Measurements from ENCODE around the gene LMTK2.

- no peak for TF ChIP-seq CTCF (IDR thresholded peaks at IDR 0.05 in 2 of 3, conservative IDR thresholded peaks at IDR 0.05 in 1 of 3; ENCODE audit: borderline replicate concordance in 1 of 3, insufficient read depth in 1 of 3, low read depth in 2 of 3, low read length in 2 of 3)
- TF ChIP-seq POLR2AphosphoS5 (IDR thresholded peaks at IDR 0.05; ENCODE audit: low read depth, low read length) = no peak
- TF ChIP-seq FOSL1 (IDR thresholded peaks at IDR 0.05; ENCODE audit: low read depth) = no peak
- no peak for TF ChIP-seq POLR2A (IDR thresholded peaks at IDR 0.05; ENCODE audit: borderline replicate concordance, extremely low read depth, insufficient read depth, insufficient read length)
These were observed 149.8 kb downstream of the LMTK2 start for GRCh38 chr7:98256431-98256830.

Data from HCT116 (cell line).